ENCODE measurements around the gene BEX3.
A peak's percentile ranks its signal among the peaks of the same experiment; 100 is the strongest.
"Not testable (repeated sequence)": the region's sequence is repeated elsewhere in the genome, so short reads cannot be mapped to it uniquely, and the experiment has no call there.

The BEX3 gene

DNA sequence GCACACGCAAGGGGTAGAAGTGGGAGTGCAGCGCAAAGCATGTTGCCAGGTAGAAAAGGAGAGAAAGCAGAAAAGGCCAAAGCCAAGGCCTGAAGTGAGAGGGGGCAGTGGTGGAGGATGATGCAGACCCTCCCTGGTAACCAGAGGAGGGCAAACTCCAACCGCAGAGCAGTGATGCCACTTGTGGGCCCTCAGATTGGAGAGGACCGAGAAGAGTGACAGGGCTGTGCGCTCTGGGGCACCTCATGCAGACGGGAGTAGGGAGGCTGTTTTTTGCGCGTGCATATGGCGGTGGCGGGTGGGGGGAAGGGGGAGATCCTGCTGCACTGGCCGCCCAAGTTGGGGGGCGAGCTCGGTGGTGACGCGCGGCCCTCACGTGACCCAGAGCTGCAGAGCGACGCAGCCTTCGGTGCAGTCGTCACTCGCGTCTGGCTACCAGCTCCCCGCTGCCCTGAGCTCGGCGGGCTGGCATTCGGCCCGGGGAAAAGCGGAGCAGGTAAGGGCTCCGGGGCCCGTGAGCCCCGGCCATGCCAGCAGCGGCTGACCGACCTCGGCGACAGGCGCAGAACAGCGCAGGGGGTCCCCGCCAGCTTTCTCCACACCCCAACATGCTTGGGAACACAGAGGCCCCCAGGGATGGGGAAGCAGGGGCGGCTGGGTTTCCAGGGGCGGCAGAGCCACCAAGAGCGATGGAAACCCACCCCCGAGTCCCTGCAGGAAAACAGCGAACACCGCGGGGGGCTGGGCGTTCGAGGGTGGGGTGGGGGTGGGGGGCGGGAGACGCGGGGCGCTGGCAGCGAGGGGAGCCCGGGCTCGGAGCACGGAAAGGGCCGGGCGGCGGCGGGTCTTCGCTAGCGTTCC, at the start of gene BEX3:
Gene BEX3, plus strand, starts transcription at position 421 of the 861 bp plus-strand sequence. CDS start 984 bp downstream, outside the sequence.
- DNase-seq (ENCODE audit: low spot score) = peak; percentile 41

DNA sequence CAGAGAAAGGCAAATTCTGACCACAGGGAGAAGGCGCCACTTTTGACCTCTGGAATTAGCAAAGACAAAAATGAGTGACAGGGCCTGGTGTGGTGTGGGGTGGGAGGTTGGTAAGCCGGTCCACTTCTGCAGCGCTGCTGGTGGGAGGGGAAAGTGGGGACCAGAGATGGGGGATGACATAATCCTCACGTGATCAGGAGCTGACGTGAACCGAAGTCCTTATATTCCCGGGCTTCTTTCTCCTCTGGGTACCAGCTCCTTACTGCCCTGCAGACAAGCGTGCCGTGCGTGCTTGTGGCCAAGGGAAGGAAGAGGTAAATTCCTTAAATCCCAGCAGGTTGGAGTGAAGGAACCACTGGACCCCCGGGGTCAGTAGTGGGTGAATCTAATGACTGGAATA, 46.3 kb upstream of the BEX3 start, which contains the start of gene TCEAL7:
Gene TCEAL7, plus strand, starts transcription at position 249 of the 400 bp plus-strand sequence. CDS start 1,165 bp downstream, outside the sequence.
- DNase-seq (ENCODE audit: low spot score) = peak; percentile 30

DNA sequence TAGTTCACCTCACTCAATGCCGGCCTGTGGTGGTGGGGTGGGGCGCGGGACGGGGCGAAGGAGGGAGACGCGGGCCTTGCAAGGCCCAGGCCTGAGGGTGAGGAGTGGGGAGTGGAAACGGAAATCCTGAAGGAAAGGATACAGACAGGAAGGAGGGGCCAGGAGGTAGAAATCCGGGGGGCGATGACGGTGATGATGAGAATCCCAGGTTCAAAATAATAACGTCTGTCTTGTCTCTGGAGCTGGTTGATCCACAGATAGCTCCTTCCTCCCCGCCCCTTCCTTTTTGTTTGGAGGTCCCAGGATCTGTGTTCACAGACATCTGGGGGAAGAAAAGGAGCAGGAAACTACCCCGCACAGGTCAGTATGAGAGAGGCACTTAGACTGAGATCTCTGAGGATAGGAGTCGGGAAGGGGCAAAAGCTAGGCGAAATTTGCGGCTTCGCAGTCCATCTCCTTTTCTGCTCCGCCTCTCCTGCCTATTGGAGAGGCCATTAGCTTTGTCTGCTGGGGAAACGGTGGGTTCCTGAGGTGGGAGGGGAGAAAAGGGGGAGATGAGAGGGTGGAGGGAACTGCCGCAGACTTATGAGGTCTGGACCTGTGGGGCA, 45.6 kb upstream of the BEX3 start:
- no peak for DNase-seq (ENCODE audit: low spot score)

DNA sequence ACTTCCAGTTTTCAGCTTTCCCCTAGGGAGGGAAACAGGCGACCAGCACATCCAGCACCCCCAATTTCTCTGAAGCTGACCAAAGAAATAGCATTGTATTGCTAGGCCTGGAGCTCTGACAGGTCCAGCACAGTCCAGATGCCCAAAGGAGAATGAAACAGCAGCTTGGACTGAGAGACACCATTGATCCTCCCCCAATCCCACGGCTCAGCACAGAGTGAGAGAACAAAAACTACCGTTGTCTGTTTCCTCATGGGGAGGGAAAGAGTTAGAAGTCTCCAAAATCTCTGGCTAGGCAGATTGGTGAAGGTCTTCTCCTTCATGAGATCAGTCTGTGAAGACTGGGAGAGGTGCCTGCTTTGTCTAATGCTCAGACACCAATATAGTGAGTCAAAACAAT, 37.7 kb upstream of the BEX3 start:
- no peak for DNase-seq (ENCODE audit: low spot score)

DNA sequence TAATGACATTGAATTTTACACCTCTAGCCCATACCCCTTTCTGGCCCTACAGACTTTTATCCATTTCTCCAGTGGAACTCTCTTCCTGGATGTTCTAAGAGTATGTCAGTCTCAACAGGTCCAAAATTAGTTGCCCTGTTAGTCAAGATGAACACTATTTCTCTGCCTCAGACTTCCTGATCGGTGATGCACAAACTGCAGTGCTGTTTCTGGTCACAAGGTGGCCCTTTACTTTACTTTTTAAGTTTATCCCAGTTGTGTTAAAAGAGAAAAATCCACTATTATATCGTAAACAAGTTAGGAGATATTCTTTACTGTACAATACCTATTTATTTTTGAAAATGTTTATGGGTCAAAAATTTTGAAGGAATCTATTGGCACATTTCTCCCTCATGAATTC, 33.2 kb upstream of the BEX3 start:
- no peak for DNase-seq (ENCODE audit: low spot score)

DNA sequence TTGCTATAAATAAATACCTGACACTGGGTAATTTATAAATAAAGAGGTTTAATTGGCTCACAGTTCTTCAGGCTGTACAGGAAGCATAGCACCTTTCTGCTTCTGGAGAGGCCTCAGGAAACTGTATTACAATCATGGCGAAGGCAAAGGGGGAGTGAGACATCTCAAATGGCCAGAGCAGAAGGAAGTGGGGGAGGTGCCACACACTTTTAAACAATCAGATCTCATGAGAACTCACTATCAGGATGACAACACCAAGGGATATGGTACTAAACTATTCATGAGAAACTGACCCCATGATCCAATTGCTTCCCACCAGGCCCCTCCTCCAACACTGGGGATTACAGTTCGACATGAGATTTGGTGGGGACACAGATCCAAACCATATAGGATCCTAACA, 31.7 kb upstream of the BEX3 start:
- no peak for DNase-seq (ENCODE audit: low spot score)

DNA sequence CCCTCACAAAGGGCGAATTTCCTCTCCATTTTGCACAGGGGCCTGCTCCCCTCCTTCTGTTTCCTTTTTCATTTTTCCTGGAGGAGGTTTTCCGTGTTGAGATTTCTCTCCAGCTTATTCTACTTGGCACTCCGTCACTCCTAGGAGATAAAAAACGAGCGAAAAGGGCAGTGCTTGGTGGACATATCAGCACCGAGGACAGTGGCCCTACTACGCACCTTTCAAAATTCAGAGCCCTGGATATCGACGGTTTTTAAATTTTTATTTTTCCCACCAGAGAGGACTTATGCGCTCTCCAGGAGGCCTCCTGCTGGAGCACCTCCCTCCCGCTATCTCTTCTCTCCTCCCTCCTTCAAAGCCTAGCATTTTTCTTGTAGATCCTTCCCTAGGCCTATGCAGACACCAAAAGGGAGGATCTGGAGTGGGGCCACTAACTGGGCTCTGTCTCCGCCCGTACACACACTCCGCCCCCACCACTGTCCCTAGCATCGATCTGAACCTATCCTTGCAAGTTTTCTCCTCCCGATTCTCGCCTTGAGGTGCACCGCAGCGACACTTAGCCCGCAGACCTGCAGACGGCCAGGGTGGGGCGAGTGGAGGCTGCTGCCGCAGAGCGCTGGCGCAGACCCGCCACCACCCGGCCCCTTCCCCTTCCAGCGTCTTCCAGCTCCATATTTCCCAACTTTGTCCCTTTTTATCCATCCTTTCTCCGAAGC, 28.5 kb upstream of the BEX3 start:
- DNase-seq (ENCODE audit: low spot score) = no peak

DNA sequence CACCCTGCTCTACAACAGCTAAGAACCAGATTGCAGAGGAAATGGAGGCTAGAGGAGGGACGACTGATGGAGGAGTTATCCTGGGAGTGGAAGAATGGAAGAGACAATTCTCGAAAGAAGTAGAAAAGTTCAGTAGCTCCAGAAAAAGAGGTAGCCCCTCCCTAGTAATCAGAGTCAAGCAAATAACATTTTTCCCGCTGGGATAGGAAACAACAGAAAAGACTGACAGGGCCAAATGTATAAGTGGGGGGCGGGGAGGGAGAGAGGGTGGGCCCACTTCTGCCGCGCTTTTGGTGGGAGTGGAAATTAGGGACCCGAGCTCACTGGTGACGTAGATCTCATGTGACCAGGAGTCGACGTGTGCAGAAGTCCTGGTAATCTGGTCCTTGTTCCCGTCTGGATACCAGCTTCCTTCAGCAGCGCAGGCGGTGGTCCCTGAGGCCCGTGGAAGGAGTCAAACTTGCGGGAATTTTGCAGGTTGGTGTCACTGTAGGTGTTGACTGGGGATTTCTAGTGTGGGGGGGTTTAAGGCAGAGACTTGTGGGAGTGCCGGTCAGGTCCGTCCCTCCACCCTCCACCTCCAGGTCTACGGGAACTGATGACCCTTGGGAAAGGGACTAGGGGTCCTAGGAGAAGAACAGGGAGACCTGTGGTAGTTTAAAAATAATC, 20.1 kb upstream of the BEX3 start, which contains the start of gene TCEAL9:
Gene TCEAL9, plus strand, starts transcription at position 377 of the 669 bp plus-strand sequence. CDS start 1,179 bp downstream, outside the sequence.
- DNase-seq (ENCODE audit: low spot score) = peak; percentile 38

DNA sequence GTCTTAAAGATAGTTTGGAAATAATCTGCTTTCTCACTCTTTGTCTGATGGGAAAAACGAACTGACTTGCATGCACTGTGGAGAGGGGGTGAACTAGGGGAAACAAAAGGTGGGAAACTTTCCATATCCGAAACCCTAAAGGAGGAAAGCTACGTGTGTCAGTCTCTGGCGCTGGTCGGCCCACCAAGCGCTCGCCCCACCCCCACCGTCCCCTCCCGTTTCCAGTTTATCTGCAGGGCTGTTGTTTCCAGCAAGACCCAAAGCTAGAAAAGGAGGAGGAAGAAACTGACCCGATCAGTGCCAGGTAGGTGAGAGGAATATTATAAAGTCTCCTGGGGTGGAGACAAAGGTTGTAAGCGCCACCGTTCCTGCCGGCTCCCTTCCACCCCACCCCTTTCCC, 19.5 kb upstream of the BEX3 start:
- no peak for DNase-seq (ENCODE audit: low spot score)

DNA sequence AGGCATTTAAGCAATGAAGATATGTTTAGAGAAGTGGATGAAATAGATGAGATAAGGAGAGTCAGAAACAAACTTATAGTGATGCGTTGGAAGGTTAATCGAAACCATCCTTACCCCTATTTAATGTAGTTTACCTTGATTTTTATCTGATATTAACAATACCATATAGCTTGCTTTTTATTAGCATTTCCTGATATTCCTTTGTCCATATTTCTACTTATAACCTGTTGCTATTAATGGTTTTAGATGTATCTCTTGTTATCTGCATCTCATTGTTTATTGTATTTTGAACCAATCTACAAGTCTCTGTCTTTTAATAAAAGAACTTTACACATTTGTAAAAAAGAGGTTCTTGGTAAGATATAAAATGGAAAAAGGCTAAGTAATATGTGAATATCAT, 18.5 kb upstream of the BEX3 start:
- DNase-seq (ENCODE audit: low spot score) = no peak

DNA sequence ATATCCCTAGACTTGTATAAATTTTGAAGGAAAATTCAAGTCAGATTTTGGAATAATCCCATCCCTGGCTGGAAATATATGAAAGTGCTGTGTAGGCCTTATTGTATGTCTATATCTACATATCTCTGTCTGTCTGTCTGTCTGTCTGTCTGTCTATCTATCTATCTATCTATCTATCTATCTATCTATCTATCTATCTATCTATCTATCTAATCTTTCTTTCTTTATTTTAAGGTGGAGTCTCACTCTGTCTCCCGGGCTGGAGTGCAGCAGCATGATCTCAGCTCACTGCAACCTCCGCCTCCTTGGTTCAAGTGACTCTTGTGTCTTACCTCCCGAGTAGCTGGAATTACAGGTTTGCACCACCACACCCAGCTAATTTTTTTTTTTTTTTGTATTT, 16.7 kb upstream of the BEX3 start:
- DNase-seq (ENCODE audit: low spot score) = not testable (repeated sequence)

DNA sequence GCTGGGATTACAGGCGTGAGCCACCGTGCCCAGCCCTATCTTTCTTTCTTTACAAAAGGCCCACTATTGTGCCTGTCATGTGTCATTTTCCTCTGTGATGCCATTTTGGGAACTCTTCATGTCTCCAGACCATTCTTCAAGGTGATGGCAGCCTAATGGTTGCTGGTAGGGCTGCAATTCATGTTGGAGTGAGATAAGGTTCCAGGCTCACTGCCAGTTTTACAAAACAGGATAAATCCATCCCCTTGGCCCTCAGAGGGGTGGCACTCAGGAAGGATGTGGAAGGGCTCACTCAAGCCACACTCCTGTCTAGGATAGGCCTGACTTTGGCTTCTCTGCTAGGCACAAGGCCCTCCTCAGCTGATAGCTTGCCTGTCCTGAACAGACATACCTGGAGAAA, 16.2 kb upstream of the BEX3 start:
- no peak for DNase-seq (ENCODE audit: low spot score)

DNA sequence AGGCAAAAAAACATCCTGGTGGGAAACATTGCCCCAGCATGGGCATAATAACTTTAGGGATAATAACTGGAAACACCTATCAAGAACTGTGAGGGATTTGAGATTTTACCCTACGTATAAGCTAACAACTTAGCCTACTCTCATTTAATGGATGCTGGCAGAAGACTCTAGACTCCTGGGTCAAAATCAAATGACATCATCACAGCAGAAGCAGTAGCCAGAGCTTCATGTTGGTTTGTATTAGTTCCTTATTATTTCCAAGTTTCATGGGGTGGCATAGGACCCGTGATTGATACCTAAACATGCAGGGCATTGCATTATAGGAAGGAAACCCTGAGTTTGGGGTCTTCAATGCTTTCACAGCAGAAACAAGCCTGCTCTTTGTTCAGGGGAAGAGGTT, 15.4 kb upstream of the BEX3 start:
- no peak for DNase-seq (ENCODE audit: low spot score)

DNA sequence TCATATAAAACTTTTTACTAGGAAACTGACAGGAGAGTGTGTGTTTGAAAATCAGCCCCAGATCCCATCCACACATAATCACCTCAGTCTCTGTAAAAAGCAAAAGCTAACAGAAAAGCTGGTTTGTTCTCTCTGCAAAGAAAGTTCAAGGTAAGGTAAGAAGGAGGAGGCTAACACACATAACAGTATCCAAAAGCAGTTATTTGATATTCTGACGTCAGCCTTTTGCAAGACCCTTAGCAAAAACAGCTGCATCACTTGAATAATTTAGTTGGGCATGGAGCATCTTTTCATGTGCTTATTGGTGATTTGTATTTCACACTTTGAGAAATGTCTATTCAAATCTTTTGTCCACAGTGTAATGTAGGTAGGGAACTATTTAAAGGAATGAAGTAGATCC, 14.5 kb upstream of the BEX3 start:
- no peak for DNase-seq (ENCODE audit: low spot score)

DNA sequence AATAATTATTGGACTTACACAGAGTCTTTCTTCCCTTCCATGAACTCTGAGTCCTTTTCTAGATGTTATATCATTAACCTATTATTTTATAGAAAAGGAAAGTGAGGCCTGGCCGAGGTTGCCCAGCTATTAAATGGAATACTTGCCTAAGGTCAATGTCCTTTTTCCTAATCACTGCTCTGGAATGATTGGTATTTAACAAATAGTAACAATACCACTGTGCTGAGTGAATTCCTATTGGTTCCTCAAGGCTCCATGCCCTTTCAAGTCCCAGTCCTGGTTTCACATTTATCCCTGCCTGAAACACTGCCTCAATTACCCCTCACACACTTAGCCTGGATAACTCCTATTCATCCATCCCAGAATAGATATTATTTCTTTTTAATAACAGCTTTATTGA, 13.9 kb upstream of the BEX3 start:
- DNase-seq (ENCODE audit: low spot score) = peak; percentile 35

DNA sequence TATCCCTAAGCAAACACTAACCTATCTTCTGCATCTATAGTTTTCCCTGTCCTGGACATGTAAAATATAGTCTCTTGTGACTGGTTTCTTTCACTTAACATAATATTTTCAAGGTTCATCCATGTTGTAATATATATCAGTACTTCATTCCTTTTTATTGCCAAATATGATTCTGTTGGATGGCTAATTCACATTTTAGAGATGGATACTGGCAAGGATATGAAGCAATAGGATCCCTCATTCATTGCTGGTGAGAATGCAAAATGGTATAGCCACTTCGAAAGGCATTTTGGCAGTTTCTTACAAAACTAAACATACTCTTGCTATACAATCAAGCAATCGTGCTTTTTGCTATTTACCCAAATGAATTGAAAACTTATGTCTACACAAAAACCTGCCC, 13.3 kb upstream of the BEX3 start:
- no peak for DNase-seq (ENCODE audit: low spot score)

DNA sequence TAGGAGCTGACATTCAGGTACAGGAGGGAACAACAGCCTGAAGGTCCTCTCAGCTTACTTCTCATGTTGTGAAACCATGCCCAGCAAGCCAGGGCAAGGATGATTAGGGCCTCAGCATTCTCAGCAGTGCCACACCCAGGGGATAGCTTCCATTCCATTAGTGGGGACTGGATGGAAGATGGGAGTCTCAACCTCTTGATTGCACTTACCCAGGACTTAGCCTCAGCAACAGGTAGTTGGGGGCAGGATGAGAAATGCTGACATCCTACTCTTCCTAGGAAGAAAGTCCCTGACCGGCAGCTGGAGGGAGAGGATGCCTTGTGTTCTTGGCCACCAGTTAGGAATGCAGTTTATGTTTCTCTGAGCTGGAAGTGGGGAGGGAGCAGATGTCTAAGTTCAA, 8.8 kb upstream of the BEX3 start:
- no peak for DNase-seq (ENCODE audit: low spot score)

DNA sequence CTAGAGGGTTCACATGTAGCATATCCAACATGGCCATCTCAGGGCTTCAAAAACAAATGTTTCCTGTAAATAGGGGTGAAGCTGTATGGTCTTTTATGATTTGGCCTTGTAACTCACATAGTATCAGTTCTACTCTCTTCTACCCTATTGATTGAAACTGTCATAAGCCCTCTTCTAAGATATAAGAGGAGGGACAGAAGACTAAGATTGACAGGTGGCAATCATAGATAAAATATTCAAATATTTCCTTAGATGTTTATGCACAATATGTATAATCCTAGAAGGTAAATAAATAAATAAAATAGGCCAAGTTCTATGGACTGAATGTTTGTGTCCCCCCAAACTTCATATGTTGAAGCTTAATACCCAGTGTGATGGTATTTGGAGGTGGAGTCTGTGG, 6.9 kb upstream of the BEX3 start:
- no peak for DNase-seq (ENCODE audit: low spot score)

DNA sequence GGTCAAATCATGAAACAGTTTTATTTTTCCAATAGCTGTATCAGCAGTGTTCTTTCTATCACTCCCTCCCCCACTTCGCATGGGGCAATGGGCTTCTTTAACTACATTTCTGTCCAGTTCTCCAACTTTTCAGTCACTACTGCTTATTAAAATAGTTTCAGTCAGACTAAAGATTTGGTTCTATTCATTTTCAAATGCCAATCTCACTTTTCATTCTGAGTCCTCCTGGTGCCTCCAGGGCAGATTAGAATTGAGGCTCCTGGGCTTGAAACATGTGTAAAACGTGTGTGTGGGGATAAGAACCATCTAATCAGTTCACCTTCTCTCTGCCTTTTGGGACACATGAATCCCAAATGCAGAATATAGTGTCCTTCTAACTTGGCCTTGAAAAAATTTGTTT, 3.5 kb upstream of the BEX3 start:
- no peak for DNase-seq (ENCODE audit: low spot score)

DNA sequence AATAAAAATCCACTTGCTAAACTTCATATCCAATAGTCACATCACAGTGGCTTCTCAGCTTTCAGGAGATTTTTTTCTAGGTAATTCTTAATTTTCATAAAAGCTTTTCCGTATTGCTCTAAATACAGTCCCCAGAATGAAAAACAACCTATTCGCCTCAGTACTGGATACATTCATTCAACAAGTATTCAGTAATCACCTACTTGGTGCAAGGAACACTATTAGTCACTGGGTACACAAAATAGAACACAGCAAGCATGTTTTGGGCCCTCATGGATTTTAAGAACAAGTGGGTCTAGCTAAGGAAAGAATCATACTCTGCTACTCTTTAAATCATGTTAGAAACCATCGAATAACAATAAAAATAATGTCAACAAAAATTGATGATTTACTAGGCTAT, 2.8 kb upstream of the BEX3 start:
- no peak for DNase-seq (ENCODE audit: low spot score)

DNA sequence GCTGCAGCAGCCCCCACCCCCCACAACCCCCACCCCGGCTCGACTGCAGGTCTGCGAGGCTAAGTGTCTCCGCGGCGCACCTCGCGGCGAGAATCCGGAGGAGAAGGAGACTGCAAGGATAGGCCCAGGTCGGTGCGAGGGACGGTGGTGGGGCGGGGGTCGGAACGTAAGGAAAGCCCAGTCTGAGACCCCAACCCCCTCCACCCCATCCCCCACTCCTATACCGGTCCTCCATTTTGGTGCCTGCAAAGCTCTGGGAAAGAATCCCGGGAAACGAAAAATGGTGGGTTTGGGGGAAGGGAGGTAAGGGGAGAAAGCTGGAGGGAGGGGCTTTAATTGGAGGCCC, 614 bp downstream of the BEX3 start:
- peak; percentile 29 for DNase-seq (ENCODE audit: low spot score)

DNA sequence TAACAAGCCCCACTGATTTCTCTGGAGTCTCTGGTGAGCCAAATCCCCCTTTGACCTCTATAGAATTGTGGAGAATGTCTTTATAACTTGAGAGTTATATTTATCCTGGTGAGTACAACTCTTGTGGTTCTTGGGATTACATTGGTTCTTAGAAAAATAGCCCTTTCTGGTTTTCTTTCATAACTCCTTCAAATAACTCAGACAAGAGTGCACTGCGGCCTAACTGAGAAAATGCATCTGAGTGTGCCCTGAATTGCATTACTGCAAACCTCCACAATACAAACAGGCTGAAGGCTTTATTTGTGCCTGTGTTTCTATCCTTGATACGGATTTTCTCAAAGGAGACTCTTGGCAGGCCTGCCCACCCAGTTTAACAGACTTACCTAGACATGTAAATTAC, 2.7 kb downstream of the BEX3 start:
- no peak for DNase-seq (ENCODE audit: low spot score)

Measured in hepatic stellate cell (primary cell).